H1 (cell line): ENCODE results near the gene ATE1. TPM values are rescaled to one million over a fixed set of nuclear protein-coding genes. Genes with fewer than 3 reads are reported as not detected.
A peak's percentile ranks its signal among the peaks of the same experiment; 100 is the strongest.

Experiments
- CTCF ChIA-PET: fragments of 300-600 bp; sonication (Branson Sonifier 250); formaldehyde crosslinking; loops from one replicate; lab custom pipeline; 2021; ENCODE audit not compliant: partially characterized antibody; lab: Charles Lee
- POLR2A ChIA-PET: fragments of 300-600 bp; sonication (Branson Sonifier 250); formaldehyde crosslinking; loops from one replicate; lab custom pipeline; 2021; ENCODE audit warnings: inconsistent platforms; ENCODE audit not compliant: partially characterized antibody; lab: Charles Lee
- DNase-seq, 2 experiments: peaks; one replicate each; pipeline versions ENCODE4 v3.0.0 to v3.0.0-alpha.2; 2010 to 2022; ENCODE audit warnings: low spot score in 2 of 2, low read depth in 1 of 2, mixed read lengths in 1 of 2
- FAIRE-seq: peaks from 2 replicates; lab custom pipeline; 2011; peaks lifted over from hg19 to GRCh38; lab: Jason Lieb, UNC
- H2AFZ ChIP-seq: 2 replicates; pipeline ENCODE4 v1.8.1; 2012; ENCODE audit warnings: low read length, inconsistent platforms
- H2AK5ac ChIP-seq: 2 replicates; pipeline ENCODE4 v1.6.1; 2013; ENCODE audit warnings: low read depth, low read length
- H2BK120ac ChIP-seq: replicated peaks from 2 replicates; pipeline ENCODE3; 2013; ENCODE audit warnings: low read depth, low read length, inconsistent platforms
- H2BK12ac ChIP-seq: 2 replicates; pipeline ENCODE4 v1.6.1; 2013; ENCODE audit warnings: low read depth, low read length
- H2BK15ac ChIP-seq: 2 replicates; pipeline ENCODE4 v1.6.1; 2013; ENCODE audit warnings: low read length
- H2BK20ac ChIP-seq: 2 replicates; pipeline ENCODE4 v1.6.1; 2013; ENCODE audit warnings: low read length
- H2BK5ac ChIP-seq: 2 replicates; pipeline ENCODE4 v1.6.1; 2013; ENCODE audit warnings: low read depth, low read length
- H3K14ac ChIP-seq: 2 replicates; pipeline ENCODE4 v1.6.1; 2013; ENCODE audit warnings: inconsistent platforms; ENCODE audit not compliant: insufficient read length
- H3K18ac ChIP-seq: 2 replicates; pipeline ENCODE4 v1.6.1; 2013; ENCODE audit warnings: low read length; ENCODE audit errors: extremely low read depth
- H3K23ac ChIP-seq: 2 replicates; pipeline ENCODE4 v1.6.1; 2013; ENCODE audit warnings: inconsistent platforms; ENCODE audit not compliant: insufficient read length
- H3K23me2 ChIP-seq: 2 replicates; pipeline ENCODE4 v1.6.1; 2013; ENCODE audit warnings: low read depth, low read length
- H3K27ac ChIP-seq: 2 replicates; pipeline ENCODE4 v1.6.1; 2011; ENCODE audit warnings: low read depth, low read length, inconsistent platforms
- H3K27me3 ChIP-seq, 4 experiments: replicated peaks in 1 of 4; 1 replicate in 1 of 4; 2 replicates in 3 of 4; pipeline versions ENCODE4 v1.6.1 to v1.8.1; 2011 to 2013; ENCODE audit warnings: low read length in 3 of 4, mild to moderate bottlenecking in 3 of 4, inconsistent platforms in 2 of 4, mixed read lengths in 2 of 4, moderate library complexity in 1 of 4; ENCODE audit not compliant: control insufficient read depth in 3 of 4, insufficient read depth in 3 of 4; ENCODE audit errors: extremely low read depth in 1 of 4
- H3K36me3 ChIP-seq, 4 experiments: 2 replicates each; pipeline versions ENCODE4 v1.6.1 to v1.8.1; 2011 to 2013; ENCODE audit warnings: mild to moderate bottlenecking in 4 of 4, low read length in 3 of 4, moderate library complexity in 2 of 4, control low read depth in 1 of 4, inconsistent platforms in 1 of 4; ENCODE audit not compliant: insufficient read depth in 4 of 4, control insufficient read depth in 2 of 4
- H3K4ac ChIP-seq: replicated peaks from 2 replicates; pipeline ENCODE3; 2013; ENCODE audit warnings: low read length, low read depth, mixed read lengths, inconsistent platforms; ENCODE audit not compliant: insufficient read length
- H3K4me1 ChIP-seq, 4 experiments: replicated peaks in 1 of 4; 1 replicate in 1 of 4; 2 replicates in 3 of 4; pipeline versions ENCODE4 v1.6.1 to v1.8.1; 2011 to 2013; ENCODE audit warnings: low read length in 3 of 4, inconsistent platforms in 2 of 4, mixed read lengths in 1 of 4; ENCODE audit not compliant: insufficient read depth in 4 of 4, control insufficient read depth in 3 of 4
- H3K4me2 ChIP-seq, 2 experiments: 2 replicates each; pipeline versions ENCODE4 v1.6.1 to v1.8.1; 2011 to 2013; ENCODE audit warnings: low read depth in 2 of 2, low read length in 2 of 2, control low read depth in 1 of 2, inconsistent platforms in 1 of 2, mild to moderate bottlenecking in 1 of 2; ENCODE audit not compliant: insufficient read depth in 1 of 2
- H3K4me3 ChIP-seq, 4 experiments: fragments of 200-600, 300-600 bp in 1 of 4; sonication (generic), shearing (Covaris generic), sonication (Bioruptor Twin) in 1 of 4; 2 replicates each; pipeline versions ENCODE4 v1.5.1 to v1.8.1; 2011 to 2016; ENCODE audit warnings: low read length in 4 of 4, low read depth in 3 of 4, control low read depth in 2 of 4, inconsistent platforms in 2 of 4, mild to moderate bottlenecking in 2 of 4, mixed read lengths in 1 of 4, moderate library complexity in 1 of 4; ENCODE audit not compliant: insufficient read depth in 2 of 4; ENCODE audit errors: extremely low read depth in 1 of 4
- H3K56ac ChIP-seq: replicated peaks from 2 replicates; pipeline ENCODE3; 2013; ENCODE audit warnings: low read depth, mild to moderate bottlenecking, mixed read lengths, low read length, inconsistent platforms; ENCODE audit not compliant: insufficient read length
- H3K79me1 ChIP-seq: 2 replicates; pipeline ENCODE4 v1.6.1; 2013; ENCODE audit warnings: low read depth, low read length, control low read depth
- H3K79me2 ChIP-seq, 2 experiments: 2 replicates each; pipeline versions ENCODE4 v1.6.1 to v1.8.1; 2012 to 2013; ENCODE audit warnings: low read length in 2 of 2, mild to moderate bottlenecking in 2 of 2, inconsistent platforms in 1 of 2; ENCODE audit not compliant: insufficient read depth in 2 of 2, control insufficient read depth in 1 of 2
- H3K9ac ChIP-seq, 4 experiments: replicated peaks in 1 of 4; 1 replicate in 1 of 4; 2 replicates in 3 of 4; pipeline versions ENCODE4 v1.6.1 to v1.8.1; 2011 to 2013; ENCODE audit warnings: low read depth in 3 of 4, low read length in 3 of 4, control low read depth in 2 of 4, mild to moderate bottlenecking in 2 of 4, moderate library complexity in 2 of 4, inconsistent platforms in 1 of 4; ENCODE audit errors: extremely low read depth in 1 of 4
- H3K9me3 ChIP-seq, 2 experiments: 2 replicates each; pipeline versions ENCODE4 v1.6.1 to v1.8.1; 2012 to 2013; ENCODE audit warnings: mild to moderate bottlenecking in 2 of 2, moderate library complexity in 2 of 2, control low read depth in 1 of 2, inconsistent platforms in 1 of 2, low read depth in 1 of 2, low read length in 1 of 2, mixed read lengths in 1 of 2; ENCODE audit not compliant: insufficient read depth in 2 of 2
- H4K20me1 ChIP-seq, 2 experiments: replicated peaks in 1 of 2; 2 replicates each; pipeline versions ENCODE3 to v1.8.1; 2011 to 2013; ENCODE audit warnings: inconsistent platforms in 2 of 2, low read length in 2 of 2, mild to moderate bottlenecking in 1 of 2; ENCODE audit not compliant: insufficient read depth in 2 of 2, control insufficient read depth in 1 of 2
- H4K5ac ChIP-seq: 2 replicates; pipeline ENCODE4 v1.6.1; 2013; ENCODE audit warnings: low read length, low read depth, mixed read lengths, inconsistent platforms; ENCODE audit not compliant: insufficient read length
- H4K8ac ChIP-seq: 2 replicates; pipeline ENCODE4 v1.8.0; 2013; ENCODE audit warnings: mild to moderate bottlenecking, moderate library complexity, low read length, inconsistent platforms; ENCODE audit not compliant: insufficient read depth; ENCODE audit errors: extremely low read depth
- H4K91ac ChIP-seq: replicated peaks from 2 replicates; pipeline ENCODE3; 2013; ENCODE audit warnings: low read length, mixed read lengths, inconsistent platforms; ENCODE audit not compliant: insufficient read length
- EZH2 ChIP-seq: fragments of 200-600 bp; sonication (generic); IDR thresholded peaks from 2 replicates; pipeline ENCODE4 v1.7.1; 2012; ENCODE audit warnings: low read depth, mild to moderate bottlenecking, moderate library complexity, low read length, inconsistent platforms; ENCODE audit not compliant: severe bottlenecking
- RAD21 ChIP-seq, 2 experiments: IDR thresholded peaks in 1 of 2; conservative IDR thresholded peaks in 1 of 2; 2 replicates each; pipeline ENCODE4 v1.6.1; 2011; ENCODE audit warnings: low read depth in 2 of 2, low read length in 2 of 2, improper control_type of control experiment in 1 of 2, inconsistent platforms in 1 of 2, mild to moderate bottlenecking in 1 of 2, moderate library complexity in 1 of 2
- YY1 ChIP-seq: IDR thresholded peaks from 2 replicates; pipeline ENCODE4 v1.6.1; 2011; ENCODE audit warnings: low read depth, mild to moderate bottlenecking, low read length
- WGBS, 2 experiments: shearing (Covaris generic) in 1 of 2; methylation state at CpG; one replicate each; pipeline versions ENCODE4 v1.1.6 to v1.1.7; 2013 to 2015; ENCODE audit warnings: low lambda C conversion rate in 2 of 2, mixed read lengths in 2 of 2, inconsistent platforms in 1 of 2, low coverage in 1 of 2, missing lambda C conversion rate in 1 of 2; ENCODE audit not compliant: insufficient replicate concordance in 2 of 2, insufficient coverage in 1 of 2, insufficient read length in 1 of 2; ENCODE audit errors: extremely low coverage in 1 of 2, missing lambda C conversion rate in 1 of 2; 5-methylcytosine and 5-hydroxymethylcytosine counted together
- polyA plus RNA-seq, 7 experiments: library from polyadenylated mRNA; depleted of rRNA in 3 of 7; stranded (reverse) in 5 of 7; unstranded in 2 of 7; fragments of >200 nt in 5 of 7; fragments of 200-250 nt in 2 of 7; gene quantifications; 1 replicate in 5 of 7; 2 replicates in 1 of 7; 4 replicates in 1 of 7; pipeline versions ENCODE4 v1.2.1 to v1.2.3, GENCODE V29; 2011 to 2013; ENCODE audit warnings: missing spikeins in 2 of 7, mixed read lengths in 2 of 7
- total RNA-seq: library from RNA; stranded (reverse); fragmentation: NEBNext Ultra II Directional; extraction: Animal tissue kit (Norgen Biotek cat#: 25700); gene quantifications from 2 replicates; pipeline ENCODE4 v1.2.1, GENCODE V29; 2021
- TF ChIP-seq, protein P1 (sequence below), 3 experiments: IDR thresholded peaks; 1 replicate in 2 of 3; 2 replicates in 1 of 3; pipeline versions ENCODE4 v1.5.1 to v1.6.1; 2011; ENCODE audit warnings: low read length in 3 of 3, mild to moderate bottlenecking in 3 of 3, inconsistent platforms in 2 of 3, low read depth in 1 of 3, moderate library complexity in 1 of 3; ENCODE audit not compliant: insufficient read depth in 1 of 3; ENCODE audit errors: control extremely low read depth in 1 of 3

Gene ATE1
- total and polyA plus RNA-seq, 2 of the 8 experiments (the other 6 are each of a cell fraction or from before 2014, with no cell fraction given): 8.8 to 26.9 TPM

DNA sequence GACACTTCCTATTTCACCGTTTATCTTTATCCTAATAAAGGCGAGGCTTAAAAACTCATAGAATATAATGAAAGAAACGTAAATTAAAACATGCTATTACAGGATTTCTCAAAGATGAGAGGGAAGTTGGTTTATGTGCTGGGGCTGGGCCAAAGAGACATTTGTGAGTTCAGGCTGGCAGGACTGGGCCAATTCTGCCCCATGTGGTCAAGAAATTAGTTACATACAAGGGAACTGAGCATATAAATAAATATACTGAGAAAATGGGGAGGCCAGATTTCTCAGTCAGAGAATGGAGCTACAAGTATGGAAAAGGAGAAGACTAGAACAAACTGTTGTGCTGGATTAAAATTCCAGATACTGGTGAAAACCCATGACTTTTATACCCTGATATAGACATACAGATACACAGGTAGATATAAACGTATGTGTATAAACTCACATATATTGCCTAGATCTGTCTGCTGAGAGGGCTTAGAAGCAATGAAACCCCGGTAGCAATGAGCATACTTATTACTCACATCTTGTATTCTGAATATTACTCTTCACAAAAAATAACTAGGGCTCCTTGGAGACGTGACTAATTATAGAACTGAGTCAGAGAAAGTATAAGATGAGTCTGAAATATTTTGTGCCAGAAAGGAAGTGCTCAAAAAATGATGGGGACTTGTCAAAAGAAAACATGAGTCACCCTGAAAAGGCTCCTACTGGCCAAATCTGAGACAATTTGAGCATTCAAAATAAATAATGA is 173.9 kb downstream of the ATE1 start:
- no peak overlapping the region for H4K91ac ChIP-seq
- ChIA-PET CTCF (interaction anchor here (0.6 to 1.0 kb wide), 7 partner anchors 9 to 194 kb away, joined by 3 to 4 read pairs (median 3); no protein-coding TSS in a partner anchor), POLR2A (no interaction called here)
- no peak overlapping the region for H2AK5ac ChIP-seq
- no peak overlapping the region for H2BK12ac ChIP-seq
- no peak overlapping the region for H3K4me2 ChIP-seq
- FAIRE-seq (no peak), DNase-seq (no peak)
- H2BK120ac ChIP-seq: no peak overlapping the region
- H3K4me3 ChIP-seq: no peak overlapping the region
- TF ChIP-seq YY1 (no peak), RAD21 (IDR thresholded peaks at IDR 0.05 in 1 of 2, conservative IDR thresholded peaks at IDR 0.05 in 1 of 2; ENCODE audit: low read depth in 2 of 2, low read length in 2 of 2) (peak; percentile 49 to 56), EZH2 (no peak)
- TF ChIP-seq, protein P1, sequence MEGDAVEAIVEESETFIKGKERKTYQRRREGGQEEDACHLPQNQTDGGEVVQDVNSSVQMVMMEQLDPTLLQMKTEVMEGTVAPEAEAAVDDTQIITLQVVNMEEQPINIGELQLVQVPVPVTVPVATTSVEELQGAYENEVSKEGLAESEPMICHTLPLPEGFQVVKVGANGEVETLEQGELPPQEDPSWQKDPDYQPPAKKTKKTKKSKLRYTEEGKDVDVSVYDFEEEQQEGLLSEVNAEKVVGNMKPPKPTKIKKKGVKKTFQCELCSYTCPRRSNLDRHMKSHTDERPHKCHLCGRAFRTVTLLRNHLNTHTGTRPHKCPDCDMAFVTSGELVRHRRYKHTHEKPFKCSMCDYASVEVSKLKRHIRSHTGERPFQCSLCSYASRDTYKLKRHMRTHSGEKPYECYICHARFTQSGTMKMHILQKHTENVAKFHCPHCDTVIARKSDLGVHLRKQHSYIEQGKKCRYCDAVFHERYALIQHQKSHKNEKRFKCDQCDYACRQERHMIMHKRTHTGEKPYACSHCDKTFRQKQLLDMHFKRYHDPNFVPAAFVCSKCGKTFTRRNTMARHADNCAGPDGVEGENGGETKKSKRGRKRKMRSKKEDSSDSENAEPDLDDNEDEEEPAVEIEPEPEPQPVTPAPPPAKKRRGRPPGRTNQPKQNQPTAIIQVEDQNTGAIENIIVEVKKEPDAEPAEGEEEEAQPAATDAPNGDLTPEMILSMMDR (IDR thresholded peaks at IDR 0.05; ENCODE audit: control extremely low read depth in 1 of 3, insufficient read depth in 1 of 3, low read depth in 1 of 3, low read length in 3 of 3): peak in 2 of 3 experiments; percentile 21 to 47; a peak in 2 of 4 replicates
- H3K4ac ChIP-seq: no peak overlapping the region
- no peak overlapping the region for H3K18ac ChIP-seq
- peaks cover 0 to 19% (median 4%) of the 10 kb centered on the region in 4 experiments; a peak in 3 of 8 replicates for H3K36me3 ChIP-seq
- H3K9ac ChIP-seq: no peak overlapping the region
- H2BK20ac ChIP-seq: no peak overlapping the region
- WGBS, 2 experiments: 84% methylated on average over 6 of the region's 6 CpGs; no CpG with 5 or more reads in 1 of the 2 experiments
- H4K5ac ChIP-seq: no peak overlapping the region
- no peak overlapping the region for H3K23ac ChIP-seq
- H3K27ac ChIP-seq: no peak overlapping the region
- no peak overlapping the region for H2AFZ ChIP-seq
- H2BK5ac ChIP-seq: no peak overlapping the region
- H2BK15ac ChIP-seq: no peak overlapping the region
- H3K56ac ChIP-seq: no peak overlapping the region
- H3K79me2 ChIP-seq: no peaks in the 10 kb centered on the region
- H3K79me1 ChIP-seq: no peaks in the 10 kb centered on the region
- H3K4me1 ChIP-seq: no peaks in the 10 kb centered on the region; a peak in 1 of 7 replicates
- H4K20me1 ChIP-seq: no peaks in the 10 kb centered on the region
- H3K9me3 ChIP-seq: peaks cover 23 to 34% of the 10 kb centered on the region in 2 experiments
- no peak overlapping the region for H3K14ac ChIP-seq
- no peaks in the 10 kb centered on the region for H3K27me3 ChIP-seq
- H4K8ac ChIP-seq: no peak overlapping the region
- H3K23me2 ChIP-seq: no peaks in the 10 kb centered on the region
